ENCODE measurements around the gene PLEKHG4. TPM values are rescaled to one million over a fixed set of nuclear protein-coding genes. Genes with fewer than 3 reads are reported as not detected.

PLEKHG4 gene
- total RNA-seq, 4 donors from 2014 or later: 3.0 to 14.4 (median 6.1) TPM

- Histone ChIP-seq H3K27ac (no peak overlapping the region), H3K9me3 (no peaks in the 10 kb centered on the region), H3K4me3 (no peak overlapping the region), H3K36me3 (peaks cover 0 to 6% of the 10 kb centered on the region in 2 donors), H3K4me1 (peaks cover 0 to 9% (median 0%) of the 10 kb centered on the region in 3 donors), H3K27me3 (no peaks in the 10 kb centered on the region)
- no peak for TF ChIP-seq EP300 (IDR thresholded peaks at IDR 0.05)
- no peak for TF ChIP-seq CTCF (IDR thresholded peaks at IDR 0.05)
- TF ChIP-seq POLR2A (IDR thresholded peaks at IDR 0.05): no peak
- no peak for TF ChIP-seq POLR2AphosphoS5 (IDR thresholded peaks at IDR 0.05)
- no peak for ATAC-seq
- 91% methylated on average over 12 of the region's 21 CpGs; no CpG with 5 or more reads in 1 of the 2 donors for WGBS, 2 donors (ENCODE audit: low coverage in 1 of 2)
These were observed 4.7 kb downstream of the PLEKHG4 start for GRCh38 chr16:67283826-67284555.

- Histone ChIP-seq H3K36me3 (peaks cover 0 to 6% of the 10 kb centered on the region in 2 donors), H3K4me3 (no peak overlapping the region), H3K4me1 (no peaks in the 10 kb centered on the region), H3K9me3 (no peaks in the 10 kb centered on the region), H3K27ac (no peak overlapping the region), H3K27me3 (no peaks in the 10 kb centered on the region)
- ATAC-seq: no peak
- TF ChIP-seq CTCF (IDR thresholded peaks at IDR 0.05): peak in 1 of 4 experiments; percentile 41
- TF ChIP-seq POLR2AphosphoS5 (IDR thresholded peaks at IDR 0.05): no peak
- no peak for TF ChIP-seq EP300 (IDR thresholded peaks at IDR 0.05)
- no peak for TF ChIP-seq POLR2A (IDR thresholded peaks at IDR 0.05)
- 80% methylated on average over 1 of the region's 34 CpGs; no CpG with 5 or more reads in 1 of the 2 donors for WGBS, 2 donors (ENCODE audit: low coverage in 1 of 2)
These were observed 5.6 kb downstream of the PLEKHG4 start for GRCh38 chr16:67284699-67285646.

- Histone ChIP-seq H3K36me3 (peaks cover 0 to 6% of the 10 kb centered on the region in 2 donors), H3K4me3 (no peak overlapping the region), H3K4me1 (no peaks in the 10 kb centered on the region), H3K27ac (no peak overlapping the region), H3K27me3 (no peaks in the 10 kb centered on the region), H3K9me3 (no peaks in the 10 kb centered on the region)
- TF ChIP-seq POLR2AphosphoS5 (IDR thresholded peaks at IDR 0.05) (no peak), CTCF (IDR thresholded peaks at IDR 0.05) (no peak), EP300 (IDR thresholded peaks at IDR 0.05) (no peak), POLR2A (IDR thresholded peaks at IDR 0.05) (no peak)
- ATAC-seq: no peak
- WGBS, 2 donors (ENCODE audit: low coverage in 1 of 2): 83% methylated on average over 1 of the region's 28 CpGs; no CpG with 5 or more reads in 1 of the 2 donors
These were observed 7.3 kb downstream of the PLEKHG4 start for GRCh38 chr16:67286441-67287235.

- Histone ChIP-seq H3K27ac (no peak overlapping the region), H3K4me3 (no peak overlapping the region), H3K36me3 (no peaks in the 10 kb centered on the region), H3K9me3 (no peaks in the 10 kb centered on the region), H3K4me1 (no peaks in the 10 kb centered on the region), H3K27me3 (no peaks in the 10 kb centered on the region)
- no peak for ATAC-seq
- 95 to 100% methylated on average over 2 to 7 of the region's 14 CpGs for WGBS, 2 donors (ENCODE audit: low coverage in 1 of 2)
- no peak for TF ChIP-seq POLR2A (IDR thresholded peaks at IDR 0.05)
- no peak for TF ChIP-seq CTCF (IDR thresholded peaks at IDR 0.05)
- no peak for TF ChIP-seq POLR2AphosphoS5 (IDR thresholded peaks at IDR 0.05)
- TF ChIP-seq EP300 (IDR thresholded peaks at IDR 0.05): no peak
These were observed 8.6 kb downstream of the PLEKHG4 start for GRCh38 chr16:67287960-67288359.

Data from gastroesophageal sphincter (tissue), 4 donors.